ENCODE data around the gene NPIPA3. TPM values are rescaled to one million over a fixed set of nuclear protein-coding genes. Genes with fewer than 3 reads are reported as not detected.
"Not testable (repeated sequence)": the region's sequence is repeated elsewhere in the genome, so short reads cannot be mapped to it uniquely, and the experiment has no call there.

The NPIPA3 gene
- total RNA-seq, result 1.6 TPM

GRCh38 chr16:14703156-14704011 is at the start of gene NPIPA3:
Gene NPIPA3, plus strand, starts transcription at chr16:14703411. Its CDS starts 5,533 bp downstream, at chr16:14708944.
- DNase-seq (ENCODE audit: low spot score), result not testable (repeated sequence)

DNA sequence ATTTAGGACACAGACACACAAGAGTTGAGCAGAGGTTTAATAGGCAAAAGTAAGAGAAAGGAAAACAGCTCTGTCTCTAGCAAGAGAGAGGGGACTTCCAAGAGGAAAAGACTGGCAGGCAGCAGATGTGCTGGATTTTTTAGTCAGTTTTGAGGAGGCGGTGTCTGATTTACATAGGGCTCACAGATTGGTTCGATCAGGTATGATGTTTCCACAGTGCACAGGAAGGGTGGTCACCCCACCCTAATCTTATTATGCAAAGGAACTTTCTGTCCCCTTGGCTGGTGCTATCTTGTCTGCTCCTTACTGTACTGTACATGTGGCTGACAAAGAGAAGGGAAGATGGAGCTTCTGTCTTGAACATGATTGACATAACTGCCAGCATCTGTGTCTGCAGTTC is 45.1 kb upstream of the NPIPA3 start:
- no peak for DNase-seq (ENCODE audit: low spot score)

GRCh38 chr16:14667347-14668266 is 35.6 kb upstream of the NPIPA3 start:
- no peak for DNase-seq (ENCODE audit: low spot score)

DNA sequence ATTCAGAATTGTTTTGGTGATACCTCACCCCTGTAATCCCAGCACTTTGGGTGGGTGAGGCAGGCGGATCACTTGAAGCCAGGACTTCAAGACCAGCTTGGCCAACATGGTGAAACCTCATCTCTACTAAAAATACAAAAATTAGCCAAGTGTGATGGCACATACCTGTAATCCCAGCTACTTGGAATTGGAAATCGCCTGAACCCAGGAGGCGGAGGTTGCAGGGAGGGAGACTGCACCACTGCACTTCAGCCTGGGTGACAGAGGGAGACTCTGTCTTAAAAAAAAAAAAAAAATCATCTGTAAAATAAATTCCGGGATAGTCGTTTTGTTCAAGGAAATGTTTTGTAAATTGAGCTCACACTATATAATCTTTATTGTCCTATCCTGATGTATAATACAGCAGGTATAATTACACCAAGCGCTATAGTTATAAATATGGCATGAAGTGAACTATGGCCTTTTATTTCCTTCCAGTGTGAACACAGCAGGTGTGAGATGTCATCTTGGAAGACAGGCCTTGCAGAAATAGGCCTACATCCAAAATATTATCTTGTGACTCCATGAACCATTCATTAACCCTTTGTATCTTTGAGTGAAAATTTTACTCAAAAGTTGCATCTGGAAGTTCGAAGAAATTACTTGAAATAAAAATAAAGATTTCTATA is 34.5 kb upstream of the NPIPA3 start:
- DNase-seq (ENCODE audit: low spot score), result no peak

GRCh38 chr16:14669776-14670175 is 33.4 kb upstream of the NPIPA3 start:
- DNase-seq (ENCODE audit: low spot score), result no peak

DNA sequence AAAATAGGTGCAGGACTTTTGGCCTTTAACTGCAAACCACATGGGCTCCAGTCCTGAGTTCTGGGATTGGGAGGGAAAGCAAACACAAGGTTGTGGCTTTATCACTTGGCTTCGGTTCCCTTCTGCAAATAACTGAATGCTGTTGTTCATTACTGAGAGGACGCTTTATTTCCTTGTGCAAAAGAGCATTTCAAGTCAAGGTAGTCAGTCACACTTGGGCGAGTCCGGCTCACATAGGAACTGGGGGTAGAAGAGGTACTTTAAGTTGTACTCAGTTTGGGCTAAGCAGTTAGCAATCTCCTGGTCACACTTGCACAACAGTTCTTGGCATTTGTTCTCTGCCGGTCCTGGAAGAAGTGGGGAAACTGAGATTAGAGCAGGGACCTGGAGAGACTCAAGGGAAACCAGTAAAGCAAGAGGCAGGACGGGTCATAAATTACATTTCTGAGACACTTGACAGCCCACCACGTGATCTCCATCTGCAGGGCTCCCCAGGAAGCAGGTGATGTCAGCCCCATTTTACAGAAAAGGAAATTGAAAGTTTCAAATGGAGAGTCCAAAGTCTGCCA is 30.7 kb upstream of the NPIPA3 start:
- no peak for DNase-seq (ENCODE audit: low spot score)

DNA sequence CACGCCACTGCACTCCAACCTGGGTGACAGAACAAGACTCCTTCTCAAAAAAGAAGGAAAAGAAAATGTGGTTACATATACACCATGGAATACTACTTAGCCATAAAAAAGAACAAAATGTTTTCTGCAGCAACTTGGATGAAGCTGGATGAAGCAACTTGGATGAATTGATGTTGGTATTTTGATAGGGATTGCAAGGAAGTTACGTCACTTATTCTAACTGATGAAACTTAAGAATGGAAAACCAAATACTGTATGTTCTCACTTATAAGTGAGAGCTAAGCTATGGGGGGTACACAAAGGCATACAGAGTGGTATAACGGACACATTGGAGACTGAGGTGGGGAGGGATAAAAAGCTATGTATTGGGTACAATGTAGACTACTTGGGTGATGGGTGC is 26.6 kb upstream of the NPIPA3 start:
- no peak for DNase-seq (ENCODE audit: low spot score)

DNA sequence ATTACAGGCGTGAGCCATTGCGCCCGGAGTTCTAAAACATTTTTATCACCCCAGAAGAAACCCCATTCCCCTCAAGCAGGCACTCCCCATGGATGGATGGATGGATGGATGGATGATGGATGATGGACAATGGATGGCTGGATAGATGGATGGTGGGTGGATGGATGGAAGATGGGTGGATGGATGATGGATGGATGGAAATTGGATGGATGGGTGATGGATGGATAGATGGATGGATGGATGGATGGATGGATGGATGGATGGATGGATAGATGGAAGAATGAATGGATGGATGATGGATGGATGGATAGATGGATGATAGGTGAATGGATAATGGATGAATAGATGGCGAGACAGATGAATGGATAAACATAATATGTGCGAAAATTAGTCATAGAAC is 25.6 kb upstream of the NPIPA3 start:
- DNase-seq (ENCODE audit: low spot score), result no peak

DNA sequence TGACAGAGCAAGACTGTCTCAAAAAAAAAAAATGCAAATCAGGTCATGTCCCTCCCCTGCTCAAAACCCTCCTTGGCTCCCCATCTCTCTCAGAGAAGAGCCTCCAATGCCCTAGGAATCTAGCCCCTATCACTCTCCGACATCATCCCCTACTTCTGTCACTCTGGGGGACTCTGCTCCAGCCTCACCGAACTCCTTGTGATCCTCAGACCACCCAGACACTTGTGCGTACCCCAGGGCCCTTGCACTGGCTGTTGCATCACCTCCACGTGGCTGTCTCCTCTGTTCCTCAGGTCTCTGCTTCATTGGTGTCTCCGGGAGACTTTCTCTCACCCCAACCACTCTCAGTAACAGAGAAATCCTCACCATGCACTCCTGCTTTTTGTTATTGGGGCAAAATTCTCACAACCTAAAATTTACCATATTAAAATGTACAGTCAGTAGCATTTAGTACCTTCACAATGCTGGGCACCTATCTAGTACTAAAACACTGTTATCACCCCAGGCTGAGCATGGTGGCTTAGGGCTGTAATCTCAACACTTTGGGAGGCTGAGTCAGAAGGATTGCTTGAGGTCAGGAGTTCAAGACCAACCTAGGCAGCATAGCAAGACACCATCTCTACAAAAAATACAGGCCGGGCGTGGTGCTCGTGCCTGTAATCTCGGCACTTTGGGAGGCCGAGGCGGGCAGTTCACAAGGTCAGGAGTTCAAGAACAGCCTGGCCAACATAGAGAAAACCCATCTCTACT is 24.3 kb upstream of the NPIPA3 start:
- DNase-seq (ENCODE audit: low spot score), result no peak

DNA sequence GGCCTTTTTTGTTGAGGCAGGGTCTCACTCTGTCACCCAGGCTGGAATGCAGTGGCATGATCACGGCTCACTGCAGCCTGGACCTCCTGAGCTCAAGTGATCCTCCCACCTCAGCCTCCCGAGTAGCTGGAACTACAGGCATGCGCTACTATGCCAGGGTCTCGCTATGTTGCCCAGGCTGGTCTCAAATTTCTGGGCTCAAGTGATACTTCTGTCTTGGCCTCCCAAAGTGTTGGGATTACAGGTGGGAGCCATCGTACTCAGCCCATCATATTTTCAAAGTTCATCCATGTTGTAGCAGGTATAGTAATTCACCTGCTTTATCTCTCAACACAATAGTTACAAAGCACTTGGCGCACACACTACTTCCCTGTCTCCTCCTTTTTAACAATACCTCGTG is 22.8 kb upstream of the NPIPA3 start:
- DNase-seq (ENCODE audit: low spot score), result not testable (repeated sequence)

DNA sequence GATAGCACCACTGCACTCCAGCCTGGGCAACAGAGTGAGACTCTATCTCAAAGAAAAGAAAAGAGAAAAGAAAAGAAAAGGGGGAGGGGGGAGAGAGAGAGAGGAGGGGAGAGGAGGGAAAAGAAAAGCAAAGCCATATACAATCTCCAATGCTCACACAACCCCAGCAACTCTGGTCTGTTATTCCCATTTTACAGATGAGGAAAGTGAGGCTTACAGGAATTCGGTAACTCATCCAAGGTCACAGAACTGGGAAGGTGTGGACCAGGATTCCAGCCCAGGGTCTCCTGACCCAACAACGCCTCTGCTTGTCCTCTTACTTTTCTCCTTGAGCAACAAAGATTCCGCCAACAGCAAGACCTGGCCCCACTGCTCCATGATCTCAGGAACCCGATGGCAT is 22.1 kb upstream of the NPIPA3 start:
- no peak for DNase-seq (ENCODE audit: low spot score)

GRCh38 chr16:14682121-14682520 is 21.1 kb upstream of the NPIPA3 start:
- DNase-seq (ENCODE audit: low spot score), result no peak

- DNase-seq (ENCODE audit: low spot score), result not testable (repeated sequence)
Observed at GRCh38 chr16:14685870-14686793, 17.1 kb upstream of the NPIPA3 start.

GRCh38 chr16:14694129-14694528 is 9.1 kb upstream of the NPIPA3 start, which contains the start of gene PLA2G10:
Gene PLA2G10, minus strand, starts transcription at chr16:14694308. Its CDS starts 79 bp downstream, at chr16:14694229.
- DNase-seq (ENCODE audit: low spot score), result not testable (repeated sequence)

DNA sequence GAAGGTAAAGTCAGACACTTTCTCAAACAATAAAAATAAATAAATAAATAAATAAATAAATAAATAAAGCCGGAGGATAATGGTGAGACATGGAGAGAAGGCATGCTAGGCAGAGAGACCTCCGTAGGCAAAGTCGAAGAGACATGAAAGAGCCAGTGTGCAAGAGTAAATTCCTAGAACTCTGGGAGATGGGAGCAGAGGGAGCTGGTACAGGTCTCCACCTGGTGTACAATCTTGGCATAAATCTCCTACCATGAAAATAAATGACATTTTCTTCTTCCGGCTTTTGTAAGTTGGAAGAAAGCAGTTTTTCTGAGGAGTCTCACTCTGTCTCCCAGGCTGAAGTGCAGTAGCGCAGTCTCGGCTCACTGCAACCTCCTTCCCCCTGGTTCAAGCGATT is 1.4 kb upstream of the NPIPA3 start:
- DNase-seq (ENCODE audit: low spot score), result not testable (repeated sequence)

GRCh38 chr16:14702672-14703071 is 539 bp upstream of the NPIPA3 start:
- DNase-seq (ENCODE audit: low spot score), result not testable (repeated sequence)

DNA sequence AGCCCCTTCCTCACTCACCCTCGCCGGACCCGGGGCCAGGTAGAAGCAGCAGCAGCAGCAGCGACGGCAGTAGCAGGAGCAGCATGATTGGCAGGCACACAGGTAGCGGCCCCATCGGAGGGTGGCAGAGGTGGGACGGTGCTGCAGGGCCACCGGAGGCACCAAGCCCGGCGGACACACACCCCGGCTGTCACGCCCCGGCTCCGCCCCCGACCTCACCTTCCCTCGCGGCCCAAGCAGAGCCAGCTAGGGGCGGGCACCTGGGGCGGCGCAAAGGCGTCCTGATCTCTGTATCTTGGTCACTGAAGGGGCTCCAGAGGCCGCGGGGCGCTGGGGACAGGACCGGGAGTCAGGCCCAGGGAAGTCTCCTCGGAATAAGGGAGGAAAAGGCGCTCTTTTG is 30.0 kb downstream of the NPIPA3 start:
- not testable (repeated sequence) for DNase-seq (ENCODE audit: low spot score)

DNA sequence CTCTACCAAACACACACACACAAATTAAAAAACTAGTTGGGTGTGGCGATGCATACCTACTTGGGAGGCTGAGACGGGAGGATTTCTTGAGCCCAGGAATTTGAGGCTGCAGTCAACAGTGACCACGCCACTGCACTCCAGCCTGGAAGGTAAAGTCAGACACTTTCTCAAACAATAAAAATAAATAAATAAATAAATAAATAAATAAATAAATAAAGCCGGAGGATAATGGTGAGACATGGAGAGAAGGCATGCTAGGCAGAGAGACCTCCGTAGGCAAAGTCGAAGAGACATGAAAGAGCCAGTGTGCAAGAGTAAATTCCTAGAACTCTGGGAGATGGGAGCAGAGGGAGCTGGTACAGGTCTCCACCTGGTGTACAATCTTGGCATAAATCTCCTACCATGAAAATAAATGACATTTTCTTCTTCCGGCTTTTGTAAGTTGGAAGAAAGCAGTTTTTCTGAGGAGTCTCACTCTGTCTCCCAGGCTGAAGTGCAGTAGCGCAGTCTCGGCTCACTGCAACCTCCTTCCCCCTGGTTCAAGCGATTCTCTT is 37.7 kb downstream of the NPIPA3 start:
- DNase-seq (ENCODE audit: low spot score), result not testable (repeated sequence)

DNA sequence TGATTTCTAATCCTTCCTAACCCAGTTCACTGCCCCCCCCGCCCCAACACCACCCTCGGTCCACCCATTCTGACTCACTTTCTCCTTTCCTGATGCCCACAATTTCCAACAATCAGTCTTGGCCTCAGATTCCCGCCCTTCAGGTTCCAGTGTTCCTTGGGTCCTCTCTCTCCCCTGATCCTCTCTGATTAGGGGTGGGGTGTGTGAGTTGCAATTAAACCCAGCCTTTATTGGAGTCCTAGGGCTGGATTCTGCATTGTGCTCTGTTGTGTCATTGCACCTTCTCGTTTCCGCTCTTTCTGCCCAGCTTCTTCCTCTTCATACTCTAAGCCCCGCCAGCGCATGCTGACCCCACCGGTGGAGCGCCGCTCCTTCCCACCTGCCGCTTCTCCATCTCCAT is 38.6 kb downstream of the NPIPA3 start:
- DNase-seq (ENCODE audit: low spot score), result not testable (repeated sequence)

Measured in ureter (tissue), 1 donor.